Activated T-helper 17 cell treated with anti-CD3 and anti-CD28 coated beads, Interleukin-2, amount 50 U/mL, for 72 hours (primary cell): ENCODE data around the gene TOB1. TPM values are rescaled to one million over a fixed set of nuclear protein-coding genes. Genes with fewer than 3 reads are reported as not detected.

Source experiments
- ATAC-seq: fragments of 150-1000 bp; cut with Tn5 transposase; replicated peaks from 2 replicates; pipeline ENCODE4 v1.10.0; 2021; ENCODE audit warnings: mild to moderate bottlenecking, moderate library complexity
- H3K27ac Mint-ChIP-seq: one replicate; pipeline ENCODE4 v1.8.0; 2022; ENCODE audit warnings: mixed read lengths
- H3K27me3 Mint-ChIP-seq: one replicate; pipeline ENCODE4 v1.8.0; 2022; ENCODE audit warnings: mixed read lengths
- H3K36me3 Mint-ChIP-seq: one replicate; pipeline ENCODE4 v1.8.0; 2022; ENCODE audit warnings: low read depth, mild to moderate bottlenecking, mixed read lengths
- H3K4me1 Mint-ChIP-seq: one replicate; pipeline ENCODE4 v1.8.0; 2022; ENCODE audit warnings: mixed read lengths
- H3K4me3 Mint-ChIP-seq: one replicate; pipeline ENCODE4 v1.8.0; 2022; ENCODE audit warnings: mild to moderate bottlenecking, mixed read lengths
- H3K9me3 Mint-ChIP-seq: one replicate; pipeline ENCODE4 v1.8.0; 2022; ENCODE audit warnings: mixed read lengths
- total RNA-seq, 2 donors: library from RNA; stranded (reverse); gene quantifications; one replicate each; pipeline ENCODE4 v1.2.3, GENCODE V29; 2022

The TOB1 gene
- total RNA-seq, 2 donors from 2014 or later, result 33.1 to 40.8 TPM

- no peak for ATAC-seq
- peaks cover 6% of the 10 kb centered on the region for H3K4me1 Mint-ChIP-seq
- H3K36me3 Mint-ChIP-seq, result no peaks in the 10 kb centered on the region
- no peak overlapping the region for H3K4me3 Mint-ChIP-seq
- no peaks in the 10 kb centered on the region for H3K9me3 Mint-ChIP-seq
- H3K27ac Mint-ChIP-seq, result no peak overlapping the region
- peaks cover 8% of the 10 kb centered on the region for H3K27me3 Mint-ChIP-seq
These were observed 27.9 kb downstream of the TOB1 start for GRCh38 chr17:50837980-50838954.

GRCh38 chr17:50837286-50837979, 28.7 kb downstream of the TOB1 start:
- Mint-ChIP-seq H3K36me3 (no peaks in the 10 kb centered on the region), H3K27ac (no peak overlapping the region), H3K4me3 (no peak overlapping the region), H3K4me1 (peaks cover 6% of the 10 kb centered on the region), H3K27me3 (peaks cover 8% of the 10 kb centered on the region), H3K9me3 (no peaks in the 10 kb centered on the region)
- no peak for ATAC-seq

DNA sequence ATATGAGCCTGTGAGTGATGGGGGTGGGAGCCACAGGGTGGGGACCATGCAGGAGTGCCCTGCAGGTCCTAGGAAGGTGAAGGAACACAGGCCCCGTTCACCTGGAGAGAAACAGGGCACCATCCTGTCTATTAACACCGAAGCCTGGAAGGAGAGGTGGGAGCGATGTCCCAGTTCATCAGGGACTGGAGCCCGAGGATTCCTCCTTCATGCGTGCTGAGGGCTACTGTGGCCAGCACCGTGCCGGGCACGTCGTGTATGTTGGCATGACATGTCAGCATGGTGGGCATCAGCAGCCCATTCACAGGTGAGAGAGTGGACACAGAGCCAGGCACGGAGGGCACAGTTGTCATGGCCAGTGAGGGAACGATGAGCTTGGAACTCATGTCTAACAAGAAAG, 29.3 kb downstream of the TOB1 start:
- H3K27me3 Mint-ChIP-seq, result peaks cover 8% of the 10 kb centered on the region
- H3K9me3 Mint-ChIP-seq, result no peaks in the 10 kb centered on the region
- H3K4me3 Mint-ChIP-seq, result no peak overlapping the region
- no peaks in the 10 kb centered on the region for H3K36me3 Mint-ChIP-seq
- peaks cover 3% of the 10 kb centered on the region for H3K4me1 Mint-ChIP-seq
- no peak for ATAC-seq
- H3K27ac Mint-ChIP-seq, result no peak overlapping the region

DNA sequence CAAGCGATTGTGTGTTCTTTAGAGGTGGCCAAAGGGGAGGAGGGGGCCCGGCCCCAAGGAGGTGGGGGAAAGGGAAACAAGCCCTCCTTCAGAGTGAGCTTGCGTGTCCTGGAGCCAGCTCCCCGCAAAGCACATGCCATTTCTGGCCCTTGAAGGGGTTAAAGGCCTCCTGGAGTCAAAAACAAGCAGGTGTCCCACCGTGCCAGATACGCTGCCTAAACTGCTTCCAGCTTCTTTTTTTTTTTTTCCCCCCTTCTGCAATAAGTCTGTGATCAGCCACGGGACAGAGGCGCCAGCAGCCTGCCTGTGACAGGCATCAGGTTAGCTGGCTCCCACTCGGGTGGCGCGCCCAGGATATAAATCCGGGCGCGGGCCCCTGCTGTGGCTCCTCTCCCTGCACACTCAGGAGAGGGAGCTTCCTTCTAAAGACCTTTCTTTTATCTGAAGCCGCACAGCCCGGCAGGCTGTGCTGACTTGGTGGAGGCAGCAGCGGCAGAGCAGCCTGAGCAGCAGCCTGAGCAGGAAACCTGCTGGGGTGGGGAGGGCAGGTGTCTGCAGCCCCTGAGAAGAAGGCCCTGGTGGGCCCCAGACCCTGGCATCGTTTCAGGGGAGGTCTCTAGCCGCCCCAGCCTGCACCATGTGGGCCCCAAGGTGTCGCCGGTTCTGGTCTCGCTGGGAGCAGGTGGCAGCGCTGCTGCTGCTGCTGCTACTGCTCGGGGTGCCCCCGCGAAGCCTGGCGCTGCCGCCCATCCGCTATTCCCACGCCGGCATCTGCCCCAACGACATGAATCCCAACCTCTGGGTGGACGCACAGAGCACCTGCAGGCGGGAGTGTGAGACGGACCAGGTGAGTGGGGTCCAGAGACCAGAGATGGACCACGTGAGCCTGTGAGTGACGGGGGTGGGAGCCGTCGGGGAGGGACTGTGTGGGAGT, 30.6 kb downstream of the TOB1 start, which contains the start of gene WFIKKN2:
WFIKKN2 (plus strand) TSS at position 286 of the 934 bp plus-strand sequence; CDS start at position 638, 352 bp downstream.
- no peaks in the 10 kb centered on the region for H3K9me3 Mint-ChIP-seq
- H3K4me3 Mint-ChIP-seq, result no peak within 1 kb of the TSS
- no peak for ATAC-seq
- no peaks in the 10 kb centered on the region for H3K4me1 Mint-ChIP-seq
- no peaks in the 10 kb centered on the region for H3K36me3 Mint-ChIP-seq
- no peak within 1 kb of the TSS for H3K27ac Mint-ChIP-seq
- peaks cover 8% of the 10 kb centered on the region for H3K27me3 Mint-ChIP-seq

GRCh38 chr17:50834429-50835300, 31.5 kb downstream of the TOB1 start:
- peaks cover 8% of the 10 kb centered on the region for H3K27me3 Mint-ChIP-seq
- no peaks in the 10 kb centered on the region for H3K9me3 Mint-ChIP-seq
- no peaks in the 10 kb centered on the region for H3K36me3 Mint-ChIP-seq
- no peaks in the 10 kb centered on the region for H3K4me1 Mint-ChIP-seq
- H3K4me3 Mint-ChIP-seq, result no peak overlapping the region
- no peak for ATAC-seq
- H3K27ac Mint-ChIP-seq, result no peak overlapping the region

- no peaks in the 10 kb centered on the region for H3K9me3 Mint-ChIP-seq
- peaks cover 8% of the 10 kb centered on the region for H3K27me3 Mint-ChIP-seq
- H3K4me3 Mint-ChIP-seq, result no peak overlapping the region
- no peak for ATAC-seq
- H3K4me1 Mint-ChIP-seq, result no peaks in the 10 kb centered on the region
- no peaks in the 10 kb centered on the region for H3K36me3 Mint-ChIP-seq
- no peak overlapping the region for H3K27ac Mint-ChIP-seq
These were observed 32.4 kb downstream of the TOB1 start for GRCh38 chr17:50833510-50834428.

DNA sequence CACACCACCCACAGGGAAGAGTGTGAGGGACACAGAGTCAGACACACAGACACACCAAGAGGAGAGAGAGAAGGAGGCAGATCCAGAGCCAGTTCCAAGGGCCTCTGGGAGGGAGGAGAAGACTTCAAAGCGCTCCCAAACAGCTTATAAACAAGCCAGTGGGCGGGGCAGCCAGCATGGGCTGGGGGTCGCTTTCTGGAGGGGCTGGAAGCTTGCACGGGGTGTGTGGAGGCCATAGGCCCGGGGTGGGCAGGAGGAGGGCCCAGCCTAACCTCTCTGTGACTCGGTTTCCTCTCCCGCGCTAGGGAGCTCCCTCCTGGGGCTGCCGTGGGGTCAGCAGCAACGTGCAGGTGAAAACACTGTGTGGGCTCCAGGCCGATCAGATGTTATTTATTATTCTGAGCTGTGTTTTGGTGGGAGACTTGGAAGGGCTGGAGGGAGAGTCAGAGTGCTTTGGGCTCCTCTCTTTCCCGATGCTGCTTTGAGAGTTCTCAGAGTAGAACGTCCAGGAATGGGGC, 33.2 kb downstream of the TOB1 start:
- H3K9me3 Mint-ChIP-seq, result no peaks in the 10 kb centered on the region
- H3K36me3 Mint-ChIP-seq, result no peaks in the 10 kb centered on the region
- H3K27me3 Mint-ChIP-seq, result peaks cover 8% of the 10 kb centered on the region
- no peak overlapping the region for H3K27ac Mint-ChIP-seq
- ATAC-seq, result no peak
- no peaks in the 10 kb centered on the region for H3K4me1 Mint-ChIP-seq
- H3K4me3 Mint-ChIP-seq, result no peak overlapping the region

DNA sequence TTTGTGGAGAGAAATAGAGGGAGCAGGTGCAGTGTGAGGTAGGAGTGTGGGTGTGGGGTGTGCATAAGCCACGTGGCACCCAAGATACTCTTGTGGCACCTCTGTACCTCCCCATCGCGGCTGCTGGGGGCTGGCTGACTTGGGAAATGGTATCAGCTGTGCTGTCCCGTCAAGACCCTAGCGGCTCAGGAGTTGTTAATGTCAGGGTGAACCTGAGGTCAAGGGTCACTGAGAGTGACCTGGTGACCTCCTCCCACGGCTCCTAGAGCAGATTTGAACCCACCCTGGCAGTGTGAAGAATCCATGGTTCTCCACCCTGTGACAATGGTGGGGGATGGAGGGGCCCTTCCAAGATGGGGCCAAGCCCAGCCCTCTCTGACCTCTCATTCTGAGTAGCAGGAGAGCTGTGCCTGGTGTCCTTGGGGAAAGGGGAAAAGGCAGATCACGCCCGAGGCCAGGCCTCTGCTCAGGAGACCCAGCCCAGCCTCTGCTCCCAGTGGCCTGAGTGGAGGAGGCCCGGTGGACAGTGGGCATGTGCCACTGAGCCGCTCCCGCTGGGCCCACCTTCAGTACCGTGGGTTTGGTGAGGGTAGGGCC, 33.8 kb downstream of the TOB1 start:
- no peak overlapping the region for H3K27ac Mint-ChIP-seq
- H3K4me3 Mint-ChIP-seq, result no peak overlapping the region
- H3K4me1 Mint-ChIP-seq, result no peaks in the 10 kb centered on the region
- H3K36me3 Mint-ChIP-seq, result no peaks in the 10 kb centered on the region
- H3K9me3 Mint-ChIP-seq, result no peaks in the 10 kb centered on the region
- ATAC-seq, result no peak
- H3K27me3 Mint-ChIP-seq, result peaks cover 8% of the 10 kb centered on the region

- no peaks in the 10 kb centered on the region for H3K36me3 Mint-ChIP-seq
- no peak for ATAC-seq
- no peak overlapping the region for H3K27ac Mint-ChIP-seq
- no peaks in the 10 kb centered on the region for H3K9me3 Mint-ChIP-seq
- H3K27me3 Mint-ChIP-seq, result peaks cover 8% of the 10 kb centered on the region
- H3K4me3 Mint-ChIP-seq, result no peak overlapping the region
- H3K4me1 Mint-ChIP-seq, result no peaks in the 10 kb centered on the region
These were observed 34.7 kb downstream of the TOB1 start for GRCh38 chr17:50831471-50831928.

DNA sequence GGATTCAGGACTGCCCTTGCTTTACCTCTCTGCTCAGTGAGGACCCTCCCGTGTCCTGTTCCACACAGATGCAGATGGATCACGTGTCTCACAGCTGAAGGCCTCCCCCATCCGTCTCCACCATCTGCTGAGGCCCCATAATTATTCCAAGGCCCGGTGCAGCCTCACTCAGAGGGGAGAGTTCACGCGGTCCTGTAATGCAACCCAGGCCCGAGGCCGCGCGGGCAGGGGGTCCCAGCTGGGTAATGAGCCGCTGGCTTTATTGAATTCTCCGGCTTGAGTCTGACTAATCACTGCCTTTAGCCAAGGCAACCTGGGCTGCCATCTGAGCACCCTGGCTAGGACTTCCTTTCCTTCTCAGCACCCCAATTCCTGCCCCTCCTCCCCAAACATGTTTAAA, 35.2 kb downstream of the TOB1 start:
- ATAC-seq, result no peak
- no peak overlapping the region for H3K4me3 Mint-ChIP-seq
- no peak overlapping the region for H3K27ac Mint-ChIP-seq
- no peaks in the 10 kb centered on the region for H3K4me1 Mint-ChIP-seq
- no peaks in the 10 kb centered on the region for H3K9me3 Mint-ChIP-seq
- peaks cover 5% of the 10 kb centered on the region for H3K27me3 Mint-ChIP-seq
- no peaks in the 10 kb centered on the region for H3K36me3 Mint-ChIP-seq

DNA sequence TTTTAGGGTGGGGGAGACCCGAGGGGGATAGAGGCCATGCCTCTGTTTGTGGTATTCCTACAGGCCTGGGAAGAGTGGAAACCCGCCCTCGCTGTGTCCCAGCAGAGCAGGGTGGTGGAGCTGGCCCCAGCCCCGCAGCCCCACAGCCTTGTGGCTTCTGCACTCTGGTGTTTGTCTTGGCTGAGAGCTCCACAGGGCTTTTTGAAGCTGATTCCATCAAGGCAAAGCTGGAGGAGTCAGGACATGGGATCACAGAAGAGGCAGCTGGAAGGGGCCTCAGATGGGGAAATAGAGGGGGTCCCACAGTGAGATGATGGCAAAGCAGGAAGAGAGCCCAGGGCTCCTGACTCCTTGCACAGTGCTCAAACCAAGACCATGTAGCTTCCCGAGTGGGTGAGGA, 35.8 kb downstream of the TOB1 start:
- ATAC-seq, result no peak

DNA sequence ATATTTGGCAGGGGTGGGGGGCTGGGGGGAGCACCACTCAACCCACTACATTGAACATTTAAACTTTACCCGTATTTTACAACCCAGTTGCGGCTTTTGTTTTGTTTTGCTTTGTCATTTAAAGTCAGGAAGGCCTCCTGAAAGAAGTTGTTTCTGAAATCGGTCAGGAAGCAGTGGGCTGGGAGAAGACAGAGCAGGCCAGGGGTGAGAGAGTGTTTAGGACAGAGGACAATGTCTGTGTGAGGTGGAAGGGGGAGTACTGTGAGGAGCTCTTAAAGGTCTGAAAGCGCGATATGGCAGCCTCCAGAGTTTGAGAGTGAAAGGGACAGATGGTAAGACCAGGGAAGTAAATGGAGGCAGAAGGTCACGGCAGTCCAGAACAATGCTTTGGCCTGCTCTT, 36.8 kb downstream of the TOB1 start:
- Mint-ChIP-seq H3K4me1 (no peaks in the 10 kb centered on the region), H3K27ac (peak overlapping the region; percentile 76), H3K9me3 (no peaks in the 10 kb centered on the region), H3K27me3 (no peaks in the 10 kb centered on the region), H3K36me3 (no peaks in the 10 kb centered on the region), H3K4me3 (no peak overlapping the region)
- no peak for ATAC-seq

More for the DNA sequence above, 35.8 kb downstream of the TOB1 start:
- Mint-ChIP-seq H3K9me3 (no peaks in the 10 kb centered on the region), H3K4me1 (no peaks in the 10 kb centered on the region), H3K4me3 (no peak overlapping the region), H3K27ac (no peak overlapping the region), H3K27me3 (peaks cover 3% of the 10 kb centered on the region), H3K36me3 (no peaks in the 10 kb centered on the region)
